C4-2B (cell line): ENCODE results near the gene ZDHHC17.

Experiments
- ZFX ChIP-seq: fragments of 450-650 bp; IDR thresholded peaks from 2 replicates; pipeline ENCODE4 v1.6.1; 2017
- TF ChIP-seq, protein P1 (sequence below): fragments of 450-650 bp; conservative IDR thresholded peaks from 2 replicates; pipeline ENCODE4 v1.5.1; 2017; ENCODE audit warnings: mild to moderate bottlenecking

DNA sequence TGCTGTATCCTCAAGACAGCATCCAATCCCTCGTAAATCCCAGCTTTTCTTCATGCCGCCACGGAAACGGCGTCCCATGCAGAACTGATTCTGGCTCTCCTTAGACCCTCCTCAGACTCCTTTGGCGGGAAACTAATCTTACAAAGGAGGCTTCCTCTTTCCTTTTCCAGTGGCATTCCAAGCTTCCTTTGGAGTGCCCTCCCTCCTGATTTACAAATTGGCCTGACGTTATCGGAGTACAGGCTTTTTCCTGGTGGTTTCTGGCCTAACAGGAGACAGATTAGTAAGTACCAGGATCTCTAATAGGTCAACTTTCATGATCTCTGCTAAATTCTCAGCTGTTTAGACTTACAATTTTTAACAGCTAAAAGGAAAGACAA lies 1.3 kb upstream of the ZDHHC17 start:
- TF ChIP-seq, protein P1, sequence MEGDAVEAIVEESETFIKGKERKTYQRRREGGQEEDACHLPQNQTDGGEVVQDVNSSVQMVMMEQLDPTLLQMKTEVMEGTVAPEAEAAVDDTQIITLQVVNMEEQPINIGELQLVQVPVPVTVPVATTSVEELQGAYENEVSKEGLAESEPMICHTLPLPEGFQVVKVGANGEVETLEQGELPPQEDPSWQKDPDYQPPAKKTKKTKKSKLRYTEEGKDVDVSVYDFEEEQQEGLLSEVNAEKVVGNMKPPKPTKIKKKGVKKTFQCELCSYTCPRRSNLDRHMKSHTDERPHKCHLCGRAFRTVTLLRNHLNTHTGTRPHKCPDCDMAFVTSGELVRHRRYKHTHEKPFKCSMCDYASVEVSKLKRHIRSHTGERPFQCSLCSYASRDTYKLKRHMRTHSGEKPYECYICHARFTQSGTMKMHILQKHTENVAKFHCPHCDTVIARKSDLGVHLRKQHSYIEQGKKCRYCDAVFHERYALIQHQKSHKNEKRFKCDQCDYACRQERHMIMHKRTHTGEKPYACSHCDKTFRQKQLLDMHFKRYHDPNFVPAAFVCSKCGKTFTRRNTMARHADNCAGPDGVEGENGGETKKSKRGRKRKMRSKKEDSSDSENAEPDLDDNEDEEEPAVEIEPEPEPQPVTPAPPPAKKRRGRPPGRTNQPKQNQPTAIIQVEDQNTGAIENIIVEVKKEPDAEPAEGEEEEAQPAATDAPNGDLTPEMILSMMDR, result no peak
- TF ChIP-seq ZFX, result no peak
